NCI-H1048 (cell line): ENCODE data around the gene C5orf58.

Experiments used
- DNase-seq: peaks from one replicate; lab custom pipeline; 2025; lab: John Stamatoyannopoulos, UW

C5orf58 gene

GRCh38 chr5:170232786-170233185 lies at the start of gene C5orf58:
Gene C5orf58 (plus strand): TSS chr5:170232985. CDS start chr5:170234977, 1,992 bp downstream.
- no peak for DNase-seq

- peak; percentile 68 for DNase-seq
These were observed 48.7 kb upstream of the C5orf58 start for GRCh38 chr5:170183816-170184687.

GRCh38 chr5:170184737-170185136 lies 48.0 kb upstream of the C5orf58 start:
- no peak for DNase-seq

GRCh38 chr5:170186156-170186555 lies 46.6 kb upstream of the C5orf58 start:
- DNase-seq = no peak

- no peak for DNase-seq
These were observed 45.9 kb upstream of the C5orf58 start for GRCh38 chr5:170186856-170187255.

GRCh38 chr5:170190436-170191134 lies 42.2 kb upstream of the C5orf58 start:
- DNase-seq = no peak

GRCh38 chr5:170192829-170193228 lies 40.0 kb upstream of the C5orf58 start:
- no peak for DNase-seq

- no peak for DNase-seq
These were observed 36.8 kb upstream of the C5orf58 start for GRCh38 chr5:170195961-170196360.

GRCh38 chr5:170200876-170201275 lies 31.9 kb upstream of the C5orf58 start:
- no peak for DNase-seq

- DNase-seq = no peak
These were observed 31.5 kb upstream of the C5orf58 start for GRCh38 chr5:170201311-170201710.

GRCh38 chr5:170202117-170202516 lies 30.7 kb upstream of the C5orf58 start:
- no peak for DNase-seq

GRCh38 chr5:170204202-170204601 lies 28.6 kb upstream of the C5orf58 start:
- DNase-seq = no peak

GRCh38 chr5:170206216-170206615 lies 26.6 kb upstream of the C5orf58 start:
- no peak for DNase-seq

GRCh38 chr5:170206958-170207357 lies 25.8 kb upstream of the C5orf58 start:
- no peak for DNase-seq

- no peak for DNase-seq
These were observed 21.0 kb upstream of the C5orf58 start for GRCh38 chr5:170211575-170212334.

- DNase-seq = peak; percentile 46
These were observed 16.4 kb upstream of the C5orf58 start for GRCh38 chr5:170216257-170216864.

GRCh38 chr5:170217831-170218230 lies 15.0 kb upstream of the C5orf58 start:
- DNase-seq = no peak

- DNase-seq = no peak
These were observed 14.1 kb upstream of the C5orf58 start for GRCh38 chr5:170218726-170219125.

- no peak for DNase-seq
These were observed 13.2 kb upstream of the C5orf58 start for GRCh38 chr5:170219615-170220014.

- DNase-seq = no peak
These were observed 12.6 kb upstream of the C5orf58 start for GRCh38 chr5:170220191-170220590.

GRCh38 chr5:170221327-170221741 lies 11.5 kb upstream of the C5orf58 start:
- peak; percentile 78 for DNase-seq

- DNase-seq = no peak
These were observed 9.4 kb upstream of the C5orf58 start for GRCh38 chr5:170223360-170223759.
